GM18873 (cell line): ENCODE data around the gene DCDC1.

ENCODE experiments used
- ATAC-seq: cut with Tn5 transposase; IDR thresholded peaks from one replicate; pipeline ENCODE4 v1.9.1; 2021; ENCODE audit warnings: mild to moderate bottlenecking, moderate library complexity, moderate number of reproducible peaks; ENCODE audit not compliant: unreplicated experiment, low FRiP score

Gene DCDC1

DNA sequence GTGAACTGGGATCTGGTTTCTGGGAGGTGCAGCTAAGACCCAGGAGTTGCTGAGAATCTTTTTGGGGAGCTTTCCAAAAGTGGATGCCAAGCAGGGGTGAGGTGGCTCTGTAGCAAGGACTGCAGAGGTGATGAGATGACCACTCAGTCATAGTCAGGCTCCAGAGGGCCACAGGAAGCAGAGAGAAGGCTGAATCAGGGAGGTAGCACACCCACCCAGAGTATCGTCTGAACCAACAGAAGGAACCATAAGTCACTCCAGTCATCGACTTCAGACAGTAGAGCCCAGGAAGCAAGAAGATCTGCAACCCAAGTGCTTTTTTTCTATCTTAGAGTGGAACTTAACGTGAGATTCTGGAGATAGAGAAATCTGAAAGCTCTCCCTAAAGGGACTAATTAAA, 447.7 kb downstream of the DCDC1 start:
- no peak for ATAC-seq

DNA sequence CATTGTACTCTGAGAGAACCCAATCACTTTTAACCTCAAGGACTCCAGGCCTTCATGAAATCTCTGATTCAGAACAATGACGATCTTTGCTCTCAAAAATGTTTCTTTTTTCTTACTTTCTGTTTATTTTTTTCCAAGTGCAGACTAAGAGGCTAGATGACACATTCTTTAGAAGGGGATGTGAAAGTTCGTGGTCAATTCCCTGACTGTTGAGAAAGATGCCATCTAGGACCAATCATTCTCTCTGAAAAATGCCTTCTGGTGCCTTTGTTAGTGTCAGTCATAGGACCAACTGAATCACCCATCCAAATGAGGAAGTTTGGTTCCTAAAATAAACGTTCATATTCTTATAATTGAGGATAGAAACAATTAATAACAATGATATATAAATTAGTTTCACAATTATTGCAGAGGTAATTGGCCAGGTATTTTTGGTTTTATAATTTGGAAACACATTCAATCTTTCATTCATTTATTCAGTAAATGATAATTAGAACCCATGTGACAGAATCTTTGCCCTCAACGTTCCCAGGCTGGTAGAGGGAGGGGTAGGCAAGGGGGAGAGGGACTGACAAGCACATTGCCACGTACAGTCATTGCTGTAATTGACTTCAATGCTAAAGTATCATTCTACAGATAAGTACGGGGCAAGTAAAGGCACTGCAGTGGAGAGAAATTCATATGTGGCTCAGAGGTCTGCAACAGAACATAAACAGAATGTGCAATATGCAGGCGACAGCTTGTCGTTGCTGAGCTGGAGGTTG, 450.0 kb downstream of the DCDC1 start:
- no peak for ATAC-seq

DNA sequence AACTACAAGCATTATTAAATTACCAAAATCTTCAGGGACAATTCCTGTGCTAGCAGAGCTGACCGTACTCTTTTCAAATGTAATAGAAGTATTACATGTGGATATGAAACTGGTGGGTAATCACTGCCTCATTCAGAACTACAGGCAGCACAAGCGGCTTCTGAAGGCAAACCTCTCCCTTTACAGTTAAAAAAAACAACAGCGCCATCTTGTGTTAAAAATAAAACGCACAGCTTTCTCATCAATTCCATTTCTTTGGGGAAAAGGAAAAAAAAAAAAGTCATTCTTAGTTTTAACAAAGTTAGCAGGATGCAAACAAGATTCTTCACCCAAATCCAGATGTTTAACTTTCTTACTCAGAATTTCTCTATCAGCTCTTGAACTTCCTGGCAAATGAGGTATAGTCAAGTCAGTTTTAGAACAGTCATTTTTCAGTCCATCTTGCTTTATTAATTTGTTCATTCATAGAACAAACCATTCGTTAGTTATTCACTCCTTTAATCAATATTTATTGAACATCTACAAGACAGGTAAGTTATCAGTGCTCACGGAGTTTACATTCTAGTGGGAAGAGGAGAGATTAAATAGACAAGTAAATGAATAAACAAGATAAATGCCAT, 451.6 kb downstream of the DCDC1 start:
- no peak for ATAC-seq

DNA sequence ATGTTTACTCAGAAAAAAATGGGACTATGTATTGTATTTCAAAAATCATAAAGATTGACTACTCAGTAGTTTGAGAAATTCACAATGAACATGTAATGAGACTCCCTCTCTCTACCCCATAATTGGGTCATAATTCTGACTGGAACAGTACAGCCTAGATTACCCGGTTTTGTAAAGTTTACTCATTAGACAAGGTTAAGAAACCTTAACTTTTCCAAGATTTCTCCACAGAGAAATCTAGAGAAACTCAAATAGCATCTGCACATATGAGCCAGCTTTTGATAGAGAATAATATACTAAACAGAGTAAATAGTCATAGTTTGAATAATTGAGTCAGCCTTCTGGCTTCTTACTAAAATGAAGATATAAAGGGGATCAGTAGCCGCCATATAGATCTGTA, 452.3 kb downstream of the DCDC1 start:
- no peak for ATAC-seq

DNA sequence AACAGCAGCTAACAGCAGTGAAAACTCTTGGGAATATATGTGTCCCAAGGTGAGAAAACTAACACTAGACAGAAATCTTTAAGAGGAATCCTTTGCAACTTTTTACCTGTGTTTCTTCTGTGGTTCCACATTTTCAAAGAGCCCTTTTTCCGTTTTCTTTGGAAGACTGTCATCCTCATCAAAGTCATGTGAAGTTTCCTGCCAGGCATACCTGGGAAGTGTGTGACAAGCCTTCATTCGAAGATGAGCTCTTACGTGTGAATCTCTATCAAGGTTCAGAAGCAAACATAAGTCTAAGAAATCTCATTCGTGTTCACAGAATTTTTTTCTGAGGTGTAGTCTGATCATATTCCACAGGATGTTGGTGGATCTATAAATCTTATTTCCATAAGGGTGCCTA, 452.8 kb downstream of the DCDC1 start:
- no peak for ATAC-seq

DNA sequence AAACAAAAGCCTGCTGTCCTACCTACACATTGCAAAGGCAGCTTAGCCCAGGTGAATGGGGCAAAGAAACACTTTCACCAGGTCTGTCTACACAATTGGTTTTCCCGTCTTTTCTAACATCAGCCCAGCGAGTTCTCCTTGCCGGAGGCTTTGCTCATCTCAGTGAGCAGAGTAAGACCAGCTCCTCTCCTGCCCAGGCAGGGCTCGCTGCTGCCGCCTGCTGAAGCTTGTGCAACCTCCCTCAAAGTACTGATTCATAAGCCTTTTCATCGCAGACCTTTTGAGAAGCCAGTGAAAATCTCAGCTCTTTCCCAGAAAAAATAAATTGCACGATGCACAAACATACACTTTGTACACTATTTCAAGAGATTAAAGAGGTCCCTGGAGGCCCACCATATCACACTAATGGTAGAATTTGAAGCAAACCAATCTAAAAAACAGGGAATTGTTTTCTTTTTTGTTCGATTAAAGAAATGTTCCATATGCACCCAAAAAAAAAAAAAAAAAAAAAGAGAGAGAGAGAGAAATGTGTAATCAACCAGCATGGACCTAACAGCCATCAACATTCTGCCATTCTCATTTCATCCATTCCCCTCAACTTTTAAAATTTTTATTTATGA, 455.3 kb downstream of the DCDC1 start:
- ATAC-seq, result no peak

DNA sequence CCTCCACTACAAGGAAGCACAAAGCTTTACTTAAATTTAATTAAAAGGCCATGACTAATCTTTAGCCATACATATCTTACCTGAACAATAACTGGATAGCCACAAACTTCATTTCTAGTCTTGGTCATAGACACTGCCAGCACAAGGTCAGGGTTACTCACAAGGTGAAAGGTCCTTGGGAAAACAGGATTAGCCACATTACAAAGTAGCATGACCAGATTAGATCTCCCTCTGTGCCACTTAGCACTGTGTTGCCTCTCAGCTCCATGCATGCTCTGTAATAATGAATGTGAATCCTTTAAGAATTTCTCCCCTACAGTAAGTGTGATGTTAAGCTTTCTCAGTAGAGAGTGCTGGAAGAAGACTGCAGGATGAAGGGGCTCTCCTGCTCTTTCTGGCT, 458.3 kb downstream of the DCDC1 start:
- no peak for ATAC-seq

DNA sequence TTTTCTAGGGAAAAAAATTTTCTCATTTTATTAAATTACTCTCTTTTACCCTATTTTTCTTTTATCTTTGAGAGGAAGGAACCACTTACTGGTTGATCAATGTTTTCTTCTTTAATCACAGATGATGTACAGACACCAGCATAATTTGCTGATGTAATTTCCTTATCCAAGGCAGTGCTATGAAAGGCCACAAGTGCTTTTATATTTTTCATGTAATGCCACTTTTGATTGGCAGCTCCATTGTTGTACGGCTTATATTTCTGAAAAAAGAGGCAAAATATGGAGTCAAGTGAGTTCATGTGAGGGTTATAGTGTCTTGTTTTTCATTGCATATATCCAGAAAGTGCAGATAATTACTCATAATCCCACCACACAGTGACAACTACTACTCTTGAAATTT, 460.7 kb downstream of the DCDC1 start:
- no peak for ATAC-seq

DNA sequence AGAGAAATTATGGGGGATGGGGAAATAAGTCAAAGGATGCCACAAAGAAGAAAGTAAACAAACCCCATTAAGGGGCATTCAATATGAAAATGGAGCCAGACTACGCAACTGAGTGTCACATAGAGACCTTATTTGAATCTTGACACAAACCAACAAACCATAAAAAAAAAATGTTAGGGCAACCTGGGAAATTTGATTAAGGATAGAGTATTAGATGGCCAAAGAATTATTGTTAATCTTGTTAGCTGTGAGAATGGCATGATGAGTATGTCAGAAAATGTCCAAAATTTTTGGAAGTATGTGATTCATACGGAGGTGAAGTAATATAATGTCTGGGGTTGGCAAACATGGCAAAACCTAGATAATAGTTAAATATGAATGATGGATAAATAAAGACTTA, 461.3 kb downstream of the DCDC1 start:
- no peak for ATAC-seq

DNA sequence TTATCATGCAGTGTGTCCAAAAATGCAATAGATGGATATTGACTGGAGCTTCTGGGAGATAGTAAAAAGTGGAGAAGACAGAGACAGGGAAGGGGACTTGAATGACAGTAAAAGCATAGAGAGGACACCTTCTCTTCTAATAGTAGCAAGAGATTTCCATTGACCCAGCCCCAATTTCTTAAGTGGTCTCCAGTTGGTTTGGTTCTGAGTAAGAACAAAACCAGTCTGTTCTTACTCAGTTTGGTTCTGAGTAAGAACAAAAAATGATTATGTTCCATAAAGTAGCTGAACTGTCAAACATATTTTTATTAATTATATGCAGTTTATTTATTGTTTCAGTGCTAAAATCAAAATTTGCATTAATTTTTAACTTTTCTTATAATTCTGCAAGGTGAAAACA, 466.6 kb downstream of the DCDC1 start:
- ATAC-seq, result no peak

DNA sequence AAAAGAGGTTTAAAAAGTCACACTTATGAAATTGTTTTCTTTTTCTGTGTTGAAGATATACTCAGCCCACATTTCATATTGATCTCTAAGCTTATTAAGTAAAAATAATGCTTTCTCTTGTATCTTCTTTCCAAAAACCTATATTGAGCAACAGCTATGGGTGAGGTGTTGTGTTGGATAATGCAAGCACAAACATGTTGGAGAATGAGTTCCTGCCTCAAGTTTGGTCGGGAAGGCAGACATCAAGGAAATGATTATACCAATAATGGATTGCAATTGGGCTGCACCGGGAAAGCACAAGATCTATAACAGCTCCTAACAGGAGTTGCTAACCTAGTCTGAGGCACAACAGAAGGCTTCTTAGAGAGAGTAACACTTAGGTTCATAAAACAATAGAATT, 474.5 kb downstream of the DCDC1 start:
- ATAC-seq, result no peak

DNA sequence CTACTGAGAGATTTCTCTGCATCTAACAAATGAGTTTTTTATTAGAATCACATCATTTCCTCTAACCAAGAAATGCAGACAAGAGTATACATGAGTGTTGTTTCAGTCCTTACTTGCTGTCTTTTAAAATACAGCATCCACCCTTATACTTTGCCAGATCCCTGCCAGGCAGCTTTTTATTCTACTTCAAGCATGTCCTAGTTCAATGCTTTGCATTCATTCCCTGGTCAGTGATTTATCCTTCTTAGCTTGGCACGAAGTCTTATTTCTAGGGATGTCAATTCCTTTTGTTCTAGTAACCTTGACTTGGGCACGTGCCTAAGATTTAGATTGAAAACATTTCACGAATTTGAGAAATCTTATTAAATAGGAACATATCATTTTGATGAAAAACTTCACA, 476.2 kb downstream of the DCDC1 start:
- ATAC-seq, result no peak

DNA sequence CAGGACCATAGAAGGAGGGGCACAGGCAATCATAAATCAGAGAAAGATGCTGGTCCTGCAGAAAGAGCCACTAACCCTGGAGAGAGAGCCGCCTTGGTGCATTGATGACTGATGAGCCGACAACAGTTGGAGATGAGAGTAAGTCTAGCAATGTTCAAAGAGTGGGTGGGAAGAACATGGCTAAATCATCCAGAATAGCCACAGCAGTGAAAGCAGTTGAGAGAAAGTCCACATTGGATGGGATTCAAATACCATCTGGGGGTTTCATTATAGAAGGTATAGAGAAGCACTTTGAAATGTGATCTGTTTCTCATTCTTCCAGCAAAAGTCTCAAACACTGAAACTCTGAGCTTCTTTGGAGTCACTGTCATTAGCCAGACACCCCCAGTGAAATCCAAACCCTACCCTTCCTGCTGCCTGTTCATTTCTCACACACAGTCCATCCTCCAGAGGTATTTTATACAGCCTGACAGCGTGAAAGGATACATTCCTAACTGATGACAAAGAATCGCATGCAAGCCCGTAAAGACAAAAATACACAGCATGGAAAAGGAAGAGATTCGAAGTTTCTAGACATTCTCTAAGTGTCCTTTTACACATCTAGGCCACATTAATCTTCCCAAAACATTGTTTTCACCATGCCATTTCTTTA, 480.3 kb downstream of the DCDC1 start:
- no peak for ATAC-seq

DNA sequence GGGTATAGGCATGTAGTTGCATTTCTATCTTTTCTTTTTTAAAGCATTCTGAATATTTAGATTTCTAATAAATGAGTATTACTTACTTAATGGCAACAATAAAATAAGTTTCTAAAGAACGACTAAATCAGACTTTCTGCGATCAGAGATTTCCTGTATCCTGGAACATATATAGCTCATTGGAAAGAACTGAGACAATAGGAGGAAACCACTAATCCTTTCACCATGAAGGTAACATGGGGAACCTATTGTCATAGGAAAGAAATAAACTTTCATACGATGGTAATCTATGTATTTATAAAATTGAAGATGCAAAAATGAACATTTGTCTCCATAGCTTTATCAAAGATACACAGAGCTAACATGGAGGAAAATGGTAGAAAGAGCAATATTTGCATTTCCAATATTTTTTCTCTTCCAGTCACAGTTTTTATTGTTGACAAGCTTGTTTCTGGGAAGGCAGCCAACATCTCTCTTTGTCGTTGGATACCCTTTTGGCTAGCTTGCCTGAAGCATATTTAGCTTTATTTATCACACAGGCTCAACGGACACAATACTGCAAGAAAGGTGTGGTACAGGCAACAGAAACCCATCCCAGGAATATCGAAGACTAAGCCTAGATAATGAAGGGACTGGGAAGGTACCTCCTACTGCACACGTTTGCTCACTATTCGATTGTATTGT, 490.1 kb downstream of the DCDC1 start:
- no peak for ATAC-seq

DNA sequence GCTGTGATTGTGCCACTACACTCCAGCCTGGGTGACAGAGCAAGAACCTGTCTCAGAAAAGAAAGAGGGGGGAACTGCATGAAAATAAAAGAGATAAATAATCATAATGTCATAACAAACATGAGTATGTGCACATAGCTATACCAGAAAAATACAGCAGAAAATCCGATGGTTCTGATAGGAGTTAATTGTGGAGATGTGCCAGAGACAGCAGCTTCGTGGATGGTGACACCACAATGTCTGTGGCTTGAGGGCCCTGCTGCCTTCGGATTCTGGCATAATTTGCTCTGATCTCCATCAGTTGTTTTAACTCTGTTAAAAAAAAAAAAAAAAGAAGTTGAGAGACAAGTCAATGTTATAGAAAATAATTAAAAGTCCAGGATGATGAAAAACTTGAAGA, 491.1 kb downstream of the DCDC1 start:
- ATAC-seq, result no peak

DNA sequence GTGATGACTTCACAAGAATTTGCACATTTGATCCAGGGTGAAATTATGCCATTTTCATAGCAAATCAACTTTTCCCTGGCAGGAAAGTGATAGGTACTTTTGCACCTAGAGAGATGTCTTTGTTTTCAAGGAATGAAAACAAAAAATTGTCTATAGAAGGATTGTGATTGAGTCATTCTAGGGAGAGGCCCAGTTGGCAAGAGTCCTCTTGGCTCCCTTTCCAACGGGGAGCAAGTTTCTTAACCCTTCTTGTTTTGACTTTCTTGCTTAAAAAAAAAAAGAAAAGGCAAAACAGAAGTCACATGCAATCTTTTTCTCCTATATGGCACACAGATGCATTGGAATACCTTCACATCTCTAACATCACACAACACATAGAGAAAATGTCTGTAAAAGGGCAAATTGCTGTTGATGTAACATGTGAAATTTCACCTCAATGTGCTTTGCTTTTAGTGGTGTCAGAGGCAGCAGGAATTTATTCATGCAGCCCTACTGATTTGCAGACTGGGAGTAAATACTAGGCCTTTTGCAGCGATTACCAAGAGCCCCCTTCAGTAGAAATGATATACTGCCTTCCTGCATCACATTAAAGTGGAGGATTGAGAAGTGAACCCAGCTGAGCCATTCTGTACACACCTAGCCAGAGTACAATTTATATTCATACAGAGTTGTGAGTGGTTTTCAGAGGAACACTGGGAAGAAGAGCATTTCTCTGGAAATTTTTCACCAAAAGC, 492.7 kb downstream of the DCDC1 start:
- ATAC-seq, result no peak

DNA sequence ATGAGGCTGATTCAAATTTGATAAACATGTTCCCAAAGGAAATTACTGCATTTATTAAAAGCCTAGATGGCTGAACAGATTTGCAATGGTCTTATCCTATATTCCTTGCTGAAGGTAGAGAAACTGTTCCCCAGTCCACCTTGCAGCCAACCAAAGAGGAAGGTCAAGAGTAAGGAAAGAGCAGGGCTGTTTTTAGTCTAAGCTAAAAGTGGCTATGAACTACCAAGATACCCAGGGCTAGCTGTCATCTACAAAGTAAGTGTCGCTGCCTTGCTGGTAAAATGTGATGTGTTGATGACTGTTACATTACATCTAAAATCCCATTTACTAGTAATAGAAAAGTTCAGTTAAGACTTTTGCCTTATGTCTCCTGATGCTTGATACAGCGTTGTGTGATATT, 493.3 kb downstream of the DCDC1 start:
- no peak for ATAC-seq

DNA sequence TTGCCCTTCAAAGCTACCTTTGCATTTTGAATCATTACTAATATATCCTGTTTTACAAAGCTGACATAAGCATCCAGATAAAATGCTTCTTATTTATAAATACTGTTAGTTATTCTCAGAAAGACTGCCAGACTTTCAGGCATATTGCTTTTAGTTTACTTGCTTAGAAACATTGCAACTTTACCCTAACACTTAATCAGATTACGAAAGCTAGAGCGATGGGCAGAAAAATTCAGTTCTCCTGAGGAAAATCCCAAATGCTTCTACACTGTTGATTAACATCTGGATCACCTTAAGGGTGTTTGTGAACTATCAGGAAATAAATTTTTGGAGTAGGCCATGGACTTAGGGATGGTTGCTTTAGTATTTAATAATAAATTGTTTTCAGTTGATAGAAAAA, 493.7 kb downstream of the DCDC1 start:
- no peak for ATAC-seq

DNA sequence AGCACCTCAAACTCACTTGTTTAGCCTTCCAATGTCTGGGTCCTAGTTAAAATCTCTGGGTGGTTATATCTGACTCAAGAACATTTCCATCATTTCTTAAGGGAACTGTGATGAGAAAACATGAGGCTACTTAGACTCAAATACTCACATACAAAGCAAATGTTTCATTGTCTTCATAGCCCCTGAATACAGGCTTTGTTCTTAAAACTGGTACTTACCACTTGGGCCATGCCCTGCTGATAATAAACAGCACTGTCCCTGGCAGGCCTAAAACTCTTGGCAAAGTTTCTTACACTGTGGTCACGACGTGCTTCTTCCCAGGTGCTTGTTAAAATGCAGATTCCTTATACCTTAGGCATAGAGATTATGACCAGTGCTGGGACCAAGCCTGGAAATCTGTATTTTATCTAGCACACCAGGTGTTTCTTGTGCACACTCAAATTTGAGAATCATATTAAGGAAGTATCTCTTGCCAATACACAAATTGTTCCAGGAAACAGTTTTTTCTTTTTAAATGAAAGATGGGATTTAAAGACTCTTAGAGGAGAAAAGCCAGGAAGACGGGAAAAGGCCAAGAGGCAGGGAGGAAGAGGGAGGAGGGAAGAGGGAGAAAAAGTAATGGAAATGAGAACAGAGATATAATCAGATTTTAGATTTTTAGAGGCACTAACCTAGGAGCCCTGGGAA, 495.5 kb downstream of the DCDC1 start:
- no peak for ATAC-seq

DNA sequence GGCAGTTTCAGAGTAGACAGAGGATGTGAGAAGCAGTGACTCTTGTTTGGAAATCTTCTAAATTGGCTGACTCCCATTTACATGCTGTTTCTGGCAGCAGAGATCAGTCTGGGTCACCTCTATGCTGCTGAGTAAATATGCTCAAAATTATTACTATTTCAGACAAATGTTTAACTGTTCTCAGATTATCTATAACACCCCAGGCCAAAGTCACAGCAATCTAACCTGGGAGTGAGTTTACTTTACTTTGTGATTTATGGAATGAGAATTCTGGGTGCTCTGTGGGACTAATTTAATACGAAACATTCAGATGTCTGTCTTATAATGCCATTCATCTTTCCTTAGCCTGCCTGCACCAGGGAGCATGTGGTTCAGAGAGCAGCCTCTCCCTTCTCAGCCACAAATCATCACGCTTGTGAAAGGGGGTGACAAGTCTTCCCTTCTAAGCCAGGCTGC, 500.9 kb downstream of the DCDC1 start:
- no peak for ATAC-seq
